Breast epithelium (tissue), 4 donors: ENCODE data around the gene ROR1. TPM values are rescaled to one million over a fixed set of nuclear protein-coding genes. Genes with fewer than 3 reads are reported as not detected.

Source experiments
- DNase-seq, 2 donors: peaks; one replicate each; pipeline ENCODE4 v3.0.0-alpha.2; 2019; ENCODE audit warnings: low spot score in 2 of 2
- H3K27ac ChIP-seq, 2 donors: fragments of 200-600 bp; sonication (generic) in 1 of 2; one replicate each; pipeline ENCODE4 v1.5.1; 2016 to 2019; ENCODE audit warnings: mild to moderate bottlenecking in 1 of 2
- H3K27me3 ChIP-seq, 2 donors: fragments of 200-600 bp; sonication (generic) in 1 of 2; one replicate each; pipeline versions ENCODE4 v1.5.1 to v1.6.0; 2017 to 2019; ENCODE audit warnings: control low read depth in 1 of 2, mild to moderate bottlenecking in 1 of 2
- H3K36me3 ChIP-seq: fragments of 200-600 bp; one replicate; pipeline ENCODE4 v1.5.1; 2019
- H3K4me1 ChIP-seq, 2 donors: fragments of 200-600 bp; sonication (generic); one replicate each; pipeline ENCODE4 v1.5.1; 2016 to 2019; ENCODE audit warnings: control low read depth in 1 of 2
- H3K4me3 ChIP-seq, 3 donors: fragments of 200-600 bp; sonication (generic); 1 replicate in 2 of 3; 2 replicates in 1 of 3; pipeline ENCODE4 v1.5.1; 2016 to 2019; ENCODE audit warnings: mild to moderate bottlenecking in 3 of 3, moderate library complexity in 2 of 3
- H3K9me3 ChIP-seq, 2 donors: fragments of 200-600 bp; sonication (generic) in 1 of 2; one replicate each; pipeline ENCODE4 v1.5.1; 2016 to 2019; ENCODE audit warnings: control low read depth in 1 of 2
- CTCF ChIP-seq, 3 donors: fragments of 450-650 bp; IDR thresholded peaks; one replicate each; pipeline ENCODE4 v1.5.1; 2016 to 2017; ENCODE audit warnings: antibody characterized with exemption in 3 of 3, mild to moderate bottlenecking in 3 of 3, moderate library complexity in 3 of 3
- POLR2A ChIP-seq: fragments of 450-650 bp; IDR thresholded peaks from one replicate; pipeline ENCODE4 v1.6.1; 2016; ENCODE audit warnings: antibody characterized with exemption, mild to moderate bottlenecking, moderate library complexity
- POLR2AphosphoS5 ChIP-seq, 3 donors: sonication (generic); formaldehyde crosslinking; IDR thresholded peaks; one replicate each; pipeline ENCODE4 v1.6.1; 2017; ENCODE audit warnings: antibody characterized with exemption in 3 of 3
- intact Hi-C: fragments of 100-400 bp; cut with DNase I; formaldehyde crosslinking; loops from one replicate; pipeline ENCODE4 v1.15.1; 2023; ENCODE audit warnings: low total_unique reads
- total RNA-seq, 3 donors: library from RNA; depleted of rRNA; stranded (reverse); fragments of >200 nt; gene quantifications; one replicate each; pipeline ENCODE4 v1.1.0, GENCODE V29; 2016

The ROR1 gene
- total RNA-seq, 3 donors from 2014 or later, result 5.9 to 11.6 (median 7.7) TPM

- H3K27ac ChIP-seq, result no peak overlapping the region
- intact Hi-C loops, result no loop called here
- no peak overlapping the region for H3K4me3 ChIP-seq
- no peak for TF ChIP-seq POLR2A
- no peak for TF ChIP-seq CTCF (IDR thresholded peaks at IDR 0.05)
- no peak for TF ChIP-seq POLR2AphosphoS5 (IDR thresholded peaks at IDR 0.05)
- H3K36me3 ChIP-seq, result no peaks in the 10 kb centered on the region
- H3K27me3 ChIP-seq, result no peaks in the 10 kb centered on the region
- H3K9me3 ChIP-seq, result no peaks in the 10 kb centered on the region
- no peaks in the 10 kb centered on the region for H3K4me1 ChIP-seq
- DNase-seq, result no peak
Measured at GRCh38 chr1:63898428-63899196, 124.8 kb downstream of the ROR1 start.

GRCh38 chr1:63901094-63901493 is 127.3 kb downstream of the ROR1 start:
- Histone ChIP-seq H3K27me3 (no peaks in the 10 kb centered on the region), H3K4me1 (no peaks in the 10 kb centered on the region), H3K9me3 (no peaks in the 10 kb centered on the region), H3K4me3 (no peak overlapping the region), H3K36me3 (no peaks in the 10 kb centered on the region), H3K27ac (no peak overlapping the region)
- TF ChIP-seq POLR2AphosphoS5 (IDR thresholded peaks at IDR 0.05) (no peak), CTCF (IDR thresholded peaks at IDR 0.05) (no peak), POLR2A (no peak)
- intact Hi-C loops, result no loop called here
- DNase-seq, result no peak

- TF ChIP-seq POLR2A (no peak), CTCF (IDR thresholded peaks at IDR 0.05) (no peak), POLR2AphosphoS5 (IDR thresholded peaks at IDR 0.05) (no peak)
- intact Hi-C loops, result no loop called here
- H3K4me1 ChIP-seq, result no peaks in the 10 kb centered on the region
- no peaks in the 10 kb centered on the region for H3K36me3 ChIP-seq
- no peak overlapping the region for H3K27ac ChIP-seq
- no peak overlapping the region for H3K4me3 ChIP-seq
- DNase-seq, result no peak
- H3K27me3 ChIP-seq, result no peaks in the 10 kb centered on the region
- no peaks in the 10 kb centered on the region for H3K9me3 ChIP-seq
Measured at GRCh38 chr1:63902844-63903589, 129.2 kb downstream of the ROR1 start.

GRCh38 chr1:63903947-63904610 is 130.3 kb downstream of the ROR1 start:
- no peak for DNase-seq
- H3K4me1 ChIP-seq, result no peaks in the 10 kb centered on the region
- TF ChIP-seq POLR2A (no peak), POLR2AphosphoS5 (IDR thresholded peaks at IDR 0.05) (no peak), CTCF (IDR thresholded peaks at IDR 0.05) (no peak)
- no peaks in the 10 kb centered on the region for H3K27me3 ChIP-seq
- H3K36me3 ChIP-seq, result no peaks in the 10 kb centered on the region
- no peak overlapping the region for H3K4me3 ChIP-seq
- H3K9me3 ChIP-seq, result no peaks in the 10 kb centered on the region
- H3K27ac ChIP-seq, result no peak overlapping the region
- intact Hi-C loops, result no loop called here

- no peak for DNase-seq
- H3K27me3 ChIP-seq, result no peaks in the 10 kb centered on the region
- H3K9me3 ChIP-seq, result no peaks in the 10 kb centered on the region
- intact Hi-C loops, result no loop called here
- no peak overlapping the region for H3K27ac ChIP-seq
- TF ChIP-seq CTCF (IDR thresholded peaks at IDR 0.05) (no peak), POLR2A (no peak), POLR2AphosphoS5 (IDR thresholded peaks at IDR 0.05) (no peak)
- H3K36me3 ChIP-seq, result no peaks in the 10 kb centered on the region
- H3K4me1 ChIP-seq, result no peaks in the 10 kb centered on the region
- H3K4me3 ChIP-seq, result no peak overlapping the region
Measured at GRCh38 chr1:63904826-63905225, 131.0 kb downstream of the ROR1 start.
